Left lung (tissue), 10 donors: ENCODE measurements around the gene TMEM271. TPM values are rescaled to one million over a fixed set of nuclear protein-coding genes. Genes with fewer than 3 reads are reported as not detected.

Source experiments
- ATAC-seq: fragments of 200-7000 bp; cut with Tn5 transposase; one replicate; pipeline ENCODE4 v1.9.1; 2020; ENCODE audit warnings: moderate library complexity
- DNase-seq, 4 donors: peaks; one replicate each; pipeline ENCODE4 v3.0.0-alpha.2; 2013 to 2020
- H3K27ac ChIP-seq, 2 donors: fragments of 200-600 bp; sonication (generic) in 1 of 2; one replicate each; pipeline versions ENCODE4 v1.5.0 to v1.8.0; 2020 to 2021
- H3K27me3 ChIP-seq, 2 donors: fragments of 200-600 bp; sonication (generic) in 1 of 2; one replicate each; pipeline versions ENCODE4 v1.5.0 to v1.8.0; 2020 to 2021
- H3K36me3 ChIP-seq, 2 donors: fragments of 200-600 bp; sonication (generic) in 1 of 2; one replicate each; pipeline versions ENCODE4 v1.5.0 to v1.8.0; 2020 to 2021
- H3K4me1 ChIP-seq, 2 donors: fragments of 200-600 bp; one replicate each; pipeline ENCODE4 v1.8.0; 2021
- H3K4me3 ChIP-seq, 2 donors: fragments of 200-600 bp; sonication (generic) in 1 of 2; one replicate each; pipeline versions ENCODE4 v1.5.0 to v1.8.0; 2020 to 2021; ENCODE audit warnings: mild to moderate bottlenecking in 1 of 2
- H3K9me3 ChIP-seq, 2 donors: fragments of 200-600 bp; sonication (generic) in 1 of 2; one replicate each; pipeline versions ENCODE4 v1.5.0 to v1.8.0; 2020 to 2021
- intact Hi-C, 2 donors: fragments of 100-400 bp; cut with DNase I; formaldehyde crosslinking; loops; one replicate each; pipeline versions ENCODE4 v1.11.2 to v1.14.2; 2022
- polyA plus RNA-seq, 6 donors: library from polyadenylated mRNA; unstranded; fragments of 120-200 nt; gene quantifications; one replicate each; pipeline ENCODE4 v1.2.1, GENCODE V29; 2013; ENCODE audit not compliant: insufficient read length in 6 of 6
- total RNA-seq, 2 donors: library from RNA; stranded (reverse); fragmentation: NEBNext Ultra II Directional; extraction: Animal tissue kit (Norgen Biotek cat#: 25700); gene quantifications; one replicate each; pipeline ENCODE4 v1.2.1, GENCODE V29; 2021
- TF ChIP-seq, protein P1 (sequence below), 2 donors: fragments of 200-600 bp; sonication (generic) in 1 of 2; IDR thresholded peaks; one replicate each; pipeline versions ENCODE4 v1.5.0 to v1.8.0; 2021; ENCODE audit warnings: antibody characterized with exemption in 2 of 2
- donor health status: DM: no; HTN: yes; CAD: no.
- donor health status: DM: no; HTN: no; CAD: no.

TMEM271 gene
- total and polyA plus RNA-seq, 8 donors, result not detected

DNA sequence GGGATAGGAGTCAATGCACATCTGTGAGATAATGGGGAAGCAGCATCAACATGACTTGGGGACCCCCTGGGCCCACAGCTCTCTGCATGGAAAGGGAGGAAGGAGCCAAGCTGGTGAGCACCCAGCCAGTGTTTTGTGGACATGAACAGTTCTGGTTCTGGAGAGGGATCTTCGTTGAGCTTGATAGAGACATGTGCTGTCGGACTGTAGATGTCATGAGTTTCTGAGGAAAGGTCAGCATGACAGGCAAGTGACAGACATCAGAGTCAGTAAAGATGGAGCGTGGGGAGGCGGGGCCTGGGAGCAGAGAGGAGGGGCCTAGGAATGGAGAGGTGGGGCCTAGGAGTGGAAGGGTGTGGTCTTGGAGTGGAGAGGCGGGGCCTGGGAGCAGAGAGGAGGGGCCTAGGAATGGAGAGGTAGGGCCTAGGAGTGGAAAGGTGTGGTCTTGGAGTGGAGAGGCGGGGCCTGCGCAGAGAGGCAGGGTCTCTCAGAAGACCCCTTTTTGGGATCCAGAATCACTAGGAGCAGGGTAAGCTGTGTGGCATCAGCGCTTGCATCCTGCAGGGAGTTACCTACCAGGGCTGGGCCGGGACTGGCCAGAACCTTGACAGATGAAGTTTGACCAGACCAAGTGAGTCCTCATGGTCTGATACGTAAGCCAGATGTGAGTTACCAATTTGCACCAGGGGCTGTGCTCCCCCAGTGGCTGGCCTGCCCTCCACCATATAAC, 43.3 kb downstream of the TMEM271 start:
- Histone ChIP-seq H3K27ac (no peak overlapping the region), H3K36me3 (peaks cover 0 to 99% of the 10 kb centered on the region in 2 donors), H3K9me3 (peaks cover 0 to 19% of the 10 kb centered on the region in 2 donors), H3K4me1 (no peaks in the 10 kb centered on the region), H3K4me3 (no peak overlapping the region), H3K27me3 (no peaks in the 10 kb centered on the region)
- intact Hi-C loops, result no loop called here
- TF ChIP-seq, protein P1, sequence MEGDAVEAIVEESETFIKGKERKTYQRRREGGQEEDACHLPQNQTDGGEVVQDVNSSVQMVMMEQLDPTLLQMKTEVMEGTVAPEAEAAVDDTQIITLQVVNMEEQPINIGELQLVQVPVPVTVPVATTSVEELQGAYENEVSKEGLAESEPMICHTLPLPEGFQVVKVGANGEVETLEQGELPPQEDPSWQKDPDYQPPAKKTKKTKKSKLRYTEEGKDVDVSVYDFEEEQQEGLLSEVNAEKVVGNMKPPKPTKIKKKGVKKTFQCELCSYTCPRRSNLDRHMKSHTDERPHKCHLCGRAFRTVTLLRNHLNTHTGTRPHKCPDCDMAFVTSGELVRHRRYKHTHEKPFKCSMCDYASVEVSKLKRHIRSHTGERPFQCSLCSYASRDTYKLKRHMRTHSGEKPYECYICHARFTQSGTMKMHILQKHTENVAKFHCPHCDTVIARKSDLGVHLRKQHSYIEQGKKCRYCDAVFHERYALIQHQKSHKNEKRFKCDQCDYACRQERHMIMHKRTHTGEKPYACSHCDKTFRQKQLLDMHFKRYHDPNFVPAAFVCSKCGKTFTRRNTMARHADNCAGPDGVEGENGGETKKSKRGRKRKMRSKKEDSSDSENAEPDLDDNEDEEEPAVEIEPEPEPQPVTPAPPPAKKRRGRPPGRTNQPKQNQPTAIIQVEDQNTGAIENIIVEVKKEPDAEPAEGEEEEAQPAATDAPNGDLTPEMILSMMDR (IDR thresholded peaks at IDR 0.05), result no peak
- no peak for DNase-seq
- ATAC-seq, result no peak

DNA sequence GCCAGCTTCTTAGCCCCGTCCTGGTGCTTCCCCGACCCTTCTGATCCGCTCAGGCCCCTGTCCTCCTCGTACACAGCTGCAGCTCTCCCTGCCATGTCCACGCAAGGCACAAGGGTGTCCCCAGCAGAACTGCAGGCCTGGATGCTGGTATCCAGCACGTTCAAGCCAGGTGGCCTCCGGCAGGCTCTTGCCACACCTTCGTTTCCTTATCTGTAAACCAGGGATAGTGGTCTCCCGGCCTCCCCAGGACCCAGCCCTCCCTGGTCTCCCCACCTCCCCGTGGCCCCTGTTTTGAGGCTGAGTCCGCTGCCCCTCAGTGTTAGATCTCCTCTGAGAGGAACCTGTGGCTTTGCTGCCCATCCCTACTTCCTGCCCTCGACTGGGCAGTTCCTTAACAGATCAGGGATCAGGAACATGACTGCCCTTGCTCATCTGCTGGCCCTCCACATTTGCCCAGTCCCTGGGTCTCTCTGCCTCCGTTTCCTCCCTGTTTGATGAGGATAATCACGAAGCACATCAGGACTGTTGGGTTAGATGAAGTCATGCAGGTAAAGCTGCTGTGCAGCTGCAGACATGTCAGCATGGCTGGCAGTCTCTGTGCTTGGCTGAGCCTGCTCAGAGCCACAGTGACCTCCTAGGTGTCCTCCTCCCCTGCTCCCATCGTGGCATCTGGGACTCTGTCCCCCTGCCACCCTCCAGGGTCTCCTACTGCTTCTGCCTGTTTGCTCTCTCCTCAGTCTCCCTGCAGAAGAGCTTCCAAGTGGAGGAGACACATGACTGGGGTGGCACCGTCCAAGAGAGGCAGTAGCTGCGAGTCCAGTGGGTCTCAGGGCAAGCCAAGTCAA, 44.2 kb downstream of the TMEM271 start:
- no peaks in the 10 kb centered on the region for H3K4me1 ChIP-seq
- DNase-seq (no peak), ATAC-seq (no peak)
- no peaks in the 10 kb centered on the region for H3K27me3 ChIP-seq
- intact Hi-C loops, result no loop called here
- peaks cover 0 to 99% of the 10 kb centered on the region in 2 donors for H3K36me3 ChIP-seq
- TF ChIP-seq, protein P1 (IDR thresholded peaks at IDR 0.05), result no peak
- no peak overlapping the region for H3K4me3 ChIP-seq
- H3K9me3 ChIP-seq, result peaks cover 0 to 19% of the 10 kb centered on the region in 2 donors
- no peak overlapping the region for H3K27ac ChIP-seq

DNA sequence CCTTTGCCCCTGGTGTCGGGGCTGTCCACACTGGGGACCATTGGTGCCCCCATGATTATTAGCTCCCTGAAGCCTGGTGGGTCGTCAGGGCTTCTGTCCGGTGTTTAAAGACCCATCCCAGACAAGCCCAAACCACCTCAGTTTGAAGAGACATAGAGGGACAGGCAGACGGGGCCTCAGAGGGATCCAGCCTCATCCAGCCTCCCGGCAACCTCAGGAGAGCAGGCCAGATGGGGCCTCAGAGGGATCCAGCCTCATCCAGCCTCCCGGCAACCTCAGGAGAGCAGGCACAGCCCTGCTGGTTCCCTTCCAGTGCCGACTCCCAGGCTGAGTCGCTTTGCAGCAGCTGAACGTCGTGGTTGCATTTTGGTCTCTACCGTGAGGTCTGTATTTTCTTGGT, 45.0 kb downstream of the TMEM271 start:
- intact Hi-C loops, result no loop called here
- no peak for ATAC-seq
- peaks cover 2 to 99% of the 10 kb centered on the region in 2 donors for H3K36me3 ChIP-seq

DNA sequence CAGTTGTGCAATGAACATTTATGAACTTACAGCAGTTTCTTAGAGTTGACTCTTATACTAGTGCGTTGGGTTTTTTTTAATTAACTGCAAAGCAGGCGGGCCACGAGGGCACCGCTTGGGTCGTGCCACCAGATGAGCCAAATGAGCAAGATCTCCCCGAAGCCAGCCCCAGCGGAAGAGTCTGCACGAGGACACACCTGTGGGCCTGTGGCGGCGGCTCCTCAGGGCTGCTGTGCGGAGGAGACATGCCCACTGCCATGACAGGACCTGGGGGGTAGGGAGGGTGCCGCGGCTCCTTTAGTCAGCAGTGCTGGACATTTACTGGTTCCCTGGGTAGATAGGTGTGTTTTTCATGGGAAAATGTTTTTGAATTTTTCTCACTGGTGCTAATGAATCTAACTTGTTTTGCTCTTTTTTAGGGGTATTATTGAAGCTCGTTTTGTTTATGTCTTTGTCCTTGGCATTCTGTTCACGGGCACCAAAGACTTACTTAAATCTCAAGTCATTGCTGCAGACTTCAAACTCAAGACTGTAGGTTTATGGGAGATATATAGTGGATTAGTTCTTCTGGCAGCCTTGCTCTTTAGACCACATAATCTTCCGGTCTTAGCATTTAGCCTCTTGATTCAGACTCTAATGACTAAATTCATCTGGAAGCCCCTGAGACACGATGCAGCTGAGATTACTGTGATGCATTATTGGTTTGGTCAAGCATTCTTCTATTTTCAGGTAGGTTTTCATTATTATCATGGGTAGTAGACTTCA, 45.9 kb downstream of the TMEM271 start:
- Histone ChIP-seq H3K4me1 (no peaks in the 10 kb centered on the region), H3K4me3 (no peak overlapping the region), H3K27me3 (no peaks in the 10 kb centered on the region), H3K9me3 (peaks cover 0 to 14% of the 10 kb centered on the region in 2 donors), H3K36me3 (peaks cover 4 to 99% of the 10 kb centered on the region in 2 donors), H3K27ac (no peak overlapping the region)
- ATAC-seq (no peak), DNase-seq (no peak)
- intact Hi-C loops, result no loop called here
- TF ChIP-seq, protein P1 (IDR thresholded peaks at IDR 0.05), result no peak

More for the DNA sequence above, 45.0 kb downstream of the TMEM271 start:
- TF ChIP-seq, protein P1 (IDR thresholded peaks at IDR 0.05), result no peak
- H3K4me1 ChIP-seq, result no peaks in the 10 kb centered on the region
- H3K27ac ChIP-seq, result no peak overlapping the region
- H3K4me3 ChIP-seq, result no peak overlapping the region
- no peak for DNase-seq
- peaks cover 0 to 19% of the 10 kb centered on the region in 2 donors for H3K9me3 ChIP-seq
- H3K27me3 ChIP-seq, result no peaks in the 10 kb centered on the region
